Skin of body (tissue), 2 donors: Measurements from ENCODE around the gene CEP128. TPM values are rescaled to one million over a fixed set of nuclear protein-coding genes. Genes with fewer than 3 reads are reported as not detected.

ENCODE experiments used
- DNase-seq: peaks from one replicate; lab custom pipeline; 2025; lab: John Stamatoyannopoulos, UW
- total RNA-seq: library from RNA; depleted of rRNA; stranded (reverse); fragments of >200 nt; gene quantifications from one replicate; pipeline ENCODE4 v1.2.3, GENCODE V29; 2014

Gene CEP128
- total RNA-seq, 1 donor from 2014 or later = 11.8 TPM

GRCh38 chr14:80620434-80620833 is 321.1 kb downstream of the CEP128 start:
- no peak for DNase-seq

DNA sequence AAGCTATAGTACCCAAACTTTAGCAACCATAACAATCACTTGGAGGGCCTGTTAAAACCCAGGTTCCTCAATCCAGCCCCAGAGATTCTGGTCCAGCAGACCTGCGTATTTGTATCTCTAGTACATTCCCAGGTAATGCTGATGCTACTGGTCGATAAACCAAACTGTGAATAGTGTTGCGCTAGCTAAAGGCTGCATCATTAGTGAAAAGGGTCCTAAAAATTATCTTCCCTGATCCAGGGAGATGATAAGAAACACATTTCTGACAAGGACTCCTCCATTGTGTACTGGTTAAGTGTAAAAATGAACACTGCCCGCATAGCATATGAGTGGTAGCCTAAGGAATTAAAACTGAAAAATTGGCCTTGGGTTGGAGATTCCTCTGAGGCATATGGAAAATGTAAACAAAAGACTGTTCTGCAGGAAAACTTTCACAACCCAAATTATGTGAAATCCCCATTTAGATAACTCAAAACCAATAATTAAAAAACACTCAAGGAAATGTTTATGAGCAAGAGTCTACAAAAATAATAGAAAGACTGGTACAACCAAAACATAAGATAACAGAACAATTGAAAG is 322.7 kb downstream of the CEP128 start:
- no peak for DNase-seq

- no peak for DNase-seq
Measured at GRCh38 chr14:80615831-80616230, 325.7 kb downstream of the CEP128 start.

- DNase-seq = no peak
Measured at GRCh38 chr14:80609055-80609454, 332.5 kb downstream of the CEP128 start.

- DNase-seq = no peak
Measured at GRCh38 chr14:80608563-80608962, 333.0 kb downstream of the CEP128 start.

DNA sequence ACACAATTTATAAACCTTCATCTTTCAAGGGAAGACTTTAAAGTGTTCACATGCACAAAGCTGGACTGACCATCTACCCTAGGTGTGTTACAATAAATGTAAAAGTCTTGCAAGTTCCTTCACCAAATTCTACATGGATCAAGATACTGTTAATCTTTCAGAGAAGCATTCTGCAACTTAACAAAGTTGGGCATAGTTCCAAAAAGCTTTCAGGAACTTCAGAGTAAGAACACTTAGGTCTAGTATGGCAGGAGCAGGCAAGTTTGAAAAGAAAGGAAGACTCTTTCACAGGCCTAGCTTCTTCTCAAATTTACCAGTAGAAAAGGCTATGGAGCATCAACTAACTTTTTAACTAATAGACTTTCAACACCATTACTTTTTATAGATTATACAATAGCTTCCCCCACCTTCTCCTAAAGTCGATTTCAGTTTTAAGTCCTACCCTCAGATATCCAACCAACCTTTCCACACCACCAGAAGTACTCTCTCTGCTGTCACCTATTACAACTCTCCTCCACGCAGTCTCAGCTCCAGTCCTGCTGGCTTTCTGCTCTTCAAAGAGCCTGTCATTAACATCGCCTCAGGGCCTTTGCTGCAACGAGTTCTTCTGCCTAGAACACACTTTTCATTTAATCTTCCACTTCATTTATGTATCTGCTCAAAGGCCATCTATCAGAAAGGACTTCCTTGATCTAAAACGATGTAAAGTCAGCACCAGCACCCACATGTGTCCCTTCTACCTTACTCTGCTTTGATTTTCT is 333.9 kb downstream of the CEP128 start:
- no peak for DNase-seq

DNA sequence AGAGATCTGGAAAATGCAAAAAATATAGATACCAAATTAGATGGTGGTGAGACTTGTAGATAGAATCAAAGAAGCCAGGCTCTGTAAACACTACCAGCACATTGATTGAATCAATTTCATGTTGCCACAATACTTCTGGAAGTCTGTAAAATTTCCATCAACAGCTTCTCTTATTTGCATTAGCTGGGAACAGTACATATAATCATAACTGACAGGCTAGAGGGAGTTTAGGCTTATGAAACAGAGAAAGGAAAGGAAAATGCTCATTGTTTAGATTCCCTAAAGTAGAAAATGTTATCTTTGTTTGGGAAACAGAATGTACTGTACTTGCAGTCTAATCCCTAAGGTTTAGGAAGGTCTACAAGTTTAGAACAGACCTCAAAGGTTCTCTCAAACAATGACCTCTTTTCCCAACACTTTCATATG is 335.2 kb downstream of the CEP128 start:
- DNase-seq = no peak

DNA sequence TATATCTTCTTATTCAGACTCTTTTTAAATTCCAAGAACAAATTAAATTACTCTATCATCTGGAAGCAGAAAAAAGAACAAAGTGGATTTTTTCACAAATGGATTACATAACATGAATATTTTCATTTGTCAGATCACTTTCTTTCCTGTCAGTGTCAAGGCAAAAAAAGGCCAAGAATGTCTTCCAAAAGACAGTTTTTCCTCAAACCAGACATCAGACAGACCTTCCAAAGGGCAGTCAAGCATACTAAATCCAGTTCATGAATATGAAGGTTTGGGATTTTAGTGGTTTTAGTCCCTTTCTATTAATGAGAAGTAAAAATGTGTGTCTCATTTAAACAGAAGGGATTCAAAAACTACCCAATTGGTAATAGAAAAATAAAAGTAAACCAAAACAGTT is 336.0 kb downstream of the CEP128 start:
- DNase-seq = no peak

DNA sequence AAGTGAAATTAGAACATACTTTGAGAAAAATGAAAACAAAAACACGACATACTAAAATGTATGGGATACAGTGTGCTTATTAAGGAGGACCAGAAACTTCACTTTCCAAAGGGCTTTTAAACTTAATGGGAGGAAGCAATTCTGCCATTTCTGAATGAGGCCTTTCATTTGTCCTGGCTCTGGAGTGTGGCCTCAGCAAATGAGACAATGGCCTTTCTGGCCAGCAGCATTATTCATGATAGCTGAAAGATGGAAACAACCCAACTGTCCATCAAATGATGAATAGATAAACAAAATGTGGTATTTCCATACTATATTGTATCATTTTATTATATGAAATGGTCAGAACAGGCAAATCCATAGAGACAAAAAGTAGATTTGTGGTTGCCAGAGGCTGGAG is 338.6 kb downstream of the CEP128 start:
- DNase-seq = peak; percentile 0

- DNase-seq = no peak
Measured at GRCh38 chr14:80587096-80587724, 354.3 kb downstream of the CEP128 start.

GRCh38 chr14:80586131-80586530 is 355.4 kb downstream of the CEP128 start:
- no peak for DNase-seq

DNA sequence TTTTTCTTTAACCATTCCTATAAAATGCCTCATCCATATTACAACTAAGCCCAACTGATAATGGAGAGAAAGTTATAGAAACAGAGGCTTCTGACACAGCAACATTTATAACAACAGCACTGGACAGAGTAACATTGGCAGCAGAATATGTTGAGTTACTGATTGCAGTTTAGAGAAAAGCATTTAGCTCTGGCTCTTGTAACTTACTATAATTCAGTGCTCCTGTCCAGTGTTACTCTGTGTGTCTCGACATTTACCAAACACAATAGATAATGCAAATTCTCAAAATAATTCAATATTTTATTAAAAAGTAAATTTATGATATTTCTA is 356.1 kb downstream of the CEP128 start:
- DNase-seq = no peak

DNA sequence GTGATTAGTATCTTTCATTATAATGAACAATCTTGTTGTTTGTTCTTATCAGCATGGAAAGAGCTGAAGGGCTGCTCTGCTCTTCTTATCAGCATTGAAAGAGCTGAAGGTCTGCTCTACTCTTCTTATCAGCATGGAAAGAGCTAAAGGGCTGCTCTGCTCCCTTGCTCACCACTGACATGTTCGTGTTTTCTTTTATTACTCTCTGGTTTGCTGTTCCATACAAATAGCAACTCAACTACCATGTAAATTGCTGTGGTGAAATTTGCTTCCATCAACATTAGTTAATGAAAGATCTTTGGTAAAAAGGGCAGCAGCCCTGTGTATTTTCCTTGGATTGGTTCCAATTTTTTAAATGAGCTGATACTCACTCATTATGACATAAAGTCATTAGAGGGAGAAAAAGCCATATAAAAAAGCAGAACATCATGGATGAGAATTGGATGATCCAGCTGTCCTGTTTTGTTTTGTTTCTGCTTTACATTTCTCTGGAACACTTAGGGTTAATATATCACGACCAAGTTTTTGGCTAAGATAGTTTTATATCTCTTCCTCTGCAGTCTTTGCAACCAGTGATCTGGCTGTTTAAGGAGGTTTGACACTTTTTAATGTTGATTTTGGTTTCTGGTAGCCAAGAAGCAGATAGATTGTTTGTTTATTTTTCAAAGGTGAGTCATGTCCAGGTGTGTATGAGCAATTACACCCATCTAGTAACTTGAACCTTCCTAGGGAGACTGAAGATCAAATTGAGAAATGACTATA is 356.6 kb downstream of the CEP128 start:
- no peak for DNase-seq

DNA sequence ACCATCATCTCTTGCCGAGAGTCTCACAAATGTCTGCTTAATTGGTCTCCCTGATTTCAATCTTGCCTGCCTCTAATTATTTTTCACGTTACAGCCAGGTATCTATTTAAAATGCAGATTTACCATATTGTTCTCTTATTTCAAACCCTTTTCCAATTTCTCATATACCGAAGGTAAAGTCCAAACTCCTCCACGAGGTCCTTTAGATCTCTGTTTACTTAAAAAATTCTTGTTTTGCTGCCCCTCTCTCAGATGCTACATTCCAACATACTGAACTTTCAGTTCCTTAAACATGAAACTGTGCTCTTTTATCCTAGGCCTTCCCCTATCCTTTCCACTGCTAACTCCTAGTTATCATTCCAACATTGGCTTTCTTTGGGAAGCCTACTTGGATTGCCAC is 363.9 kb downstream of the CEP128 start:
- DNase-seq = no peak

DNA sequence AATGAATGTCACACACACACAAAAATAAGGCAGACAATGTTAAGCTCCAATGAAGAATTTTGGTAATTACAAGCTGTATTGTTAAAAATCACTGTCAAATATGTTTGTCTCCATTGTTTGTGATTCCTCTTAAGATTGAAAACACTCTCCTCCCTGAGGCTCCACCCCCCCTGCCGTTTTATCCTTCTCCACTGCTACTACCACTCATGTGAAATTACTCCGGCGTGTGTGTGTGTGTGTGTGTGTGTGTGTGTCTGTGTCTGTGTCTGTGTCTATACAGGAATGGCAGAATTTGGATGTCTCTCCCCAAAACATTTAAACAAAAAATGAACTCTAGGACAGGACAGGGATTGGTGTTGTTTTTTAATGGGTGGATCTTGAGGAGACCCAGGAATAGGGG is 365.1 kb downstream of the CEP128 start:
- DNase-seq = no peak

DNA sequence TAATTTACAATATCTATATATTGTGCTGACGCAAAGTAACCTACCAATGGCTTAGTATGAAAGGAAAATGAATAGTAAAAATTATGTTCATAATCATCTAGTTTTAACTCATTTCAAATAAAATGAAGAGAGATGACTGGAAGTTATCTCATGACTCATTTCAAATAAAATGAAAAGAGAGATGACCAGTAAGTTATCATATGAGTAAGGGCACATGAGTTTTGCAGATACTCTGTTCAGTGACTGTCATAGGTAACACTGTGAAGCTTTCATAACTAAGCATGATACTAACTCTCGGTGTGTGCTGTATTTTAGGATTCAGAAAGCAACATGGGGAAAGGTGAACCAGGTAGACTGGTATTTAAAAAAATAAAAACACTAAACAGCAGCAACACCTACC is 365.8 kb downstream of the CEP128 start:
- no peak for DNase-seq

DNA sequence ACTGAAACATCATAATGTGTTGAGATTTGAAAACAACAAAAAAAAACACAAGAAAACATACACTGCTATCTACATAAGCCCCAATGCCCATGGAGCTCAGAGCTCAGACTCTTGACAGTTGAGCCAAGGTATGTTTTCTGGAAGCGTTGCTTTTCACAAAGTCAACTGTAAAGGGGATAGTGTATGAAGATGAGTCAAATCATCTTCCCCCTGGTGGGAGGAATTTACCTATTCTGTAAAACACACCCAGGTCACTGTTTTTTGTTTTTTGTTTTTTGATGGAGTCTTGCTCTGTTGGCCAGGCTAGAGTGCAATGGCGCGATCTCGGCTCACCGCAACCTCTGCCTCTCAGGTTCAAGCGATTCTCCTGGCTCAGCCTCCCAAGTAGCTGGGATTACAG is 368.9 kb downstream of the CEP128 start:
- DNase-seq = no peak

DNA sequence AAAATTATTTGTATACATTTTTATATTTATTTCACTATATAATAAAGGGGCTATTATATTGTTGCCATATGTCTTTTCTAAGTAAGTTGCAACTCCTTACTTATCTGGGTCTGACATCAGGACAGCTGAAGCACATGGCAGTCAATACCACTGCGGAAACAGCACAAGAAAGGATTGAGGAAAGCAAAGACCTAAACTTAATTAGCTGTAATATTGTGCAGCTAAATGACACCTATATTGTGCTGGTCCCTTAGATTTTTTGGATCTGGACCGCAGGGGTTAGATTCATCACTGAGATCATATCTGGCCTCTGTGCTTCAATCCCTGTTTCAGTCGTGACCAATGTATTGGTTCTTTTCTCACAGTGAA is 370.6 kb downstream of the CEP128 start:
- DNase-seq = no peak

GRCh38 chr14:80567905-80568536 is 373.5 kb downstream of the CEP128 start:
- no peak for DNase-seq

GRCh38 chr14:80565001-80565400 is 376.5 kb downstream of the CEP128 start:
- no peak for DNase-seq

DNA sequence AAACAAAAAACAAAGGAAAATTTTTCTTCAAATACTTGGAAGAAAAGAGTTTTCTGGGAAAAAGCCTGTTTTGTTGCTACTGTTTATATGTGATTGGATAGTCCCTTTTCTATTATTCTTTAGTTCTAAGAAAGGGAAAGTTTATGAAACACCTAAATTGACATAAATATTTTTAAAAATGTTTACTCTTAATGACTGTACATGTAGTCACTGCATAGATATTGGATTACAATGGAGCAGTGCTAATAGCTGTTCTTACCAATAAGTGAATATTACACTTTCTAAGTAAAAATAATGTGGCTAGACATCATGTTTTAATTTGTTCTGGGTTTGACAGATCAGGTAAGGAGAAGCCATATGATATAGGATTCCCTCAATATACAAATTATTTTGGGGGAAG is 377.5 kb downstream of the CEP128 start:
- no peak for DNase-seq
